Liver (tissue), 9 donors: Measurements from ENCODE around the gene VPS35L. TPM values are rescaled to one million over a fixed set of nuclear protein-coding genes. Genes with fewer than 3 reads are reported as not detected.

Experiments
- DNase-seq: peaks from one replicate; pipeline ENCODE4 v3.0.0-alpha.2; 2017; ENCODE audit warnings: low spot score
- H3K27ac ChIP-seq, 2 donors: one replicate each; pipeline ENCODE4 v1.7.0; 2013; ENCODE audit warnings: inconsistent platforms in 2 of 2, low read length in 2 of 2, control low read depth in 1 of 2, low read depth in 1 of 2, mild to moderate bottlenecking in 1 of 2
- H3K27me3 ChIP-seq, 4 donors: one replicate each; pipeline versions ENCODE4 v1.6.1 to v1.7.0; 2013; ENCODE audit warnings: low read length in 3 of 4, inconsistent platforms in 1 of 4, mild to moderate bottlenecking in 1 of 4, moderate library complexity in 1 of 4; ENCODE audit not compliant: control insufficient read depth in 4 of 4, insufficient read depth in 4 of 4
- H3K36me3 ChIP-seq, 4 donors: one replicate each; pipeline versions ENCODE4 v1.6.1 to v1.7.0; 2013; ENCODE audit warnings: low read length in 3 of 4, mild to moderate bottlenecking in 3 of 4, low read depth in 1 of 4, moderate library complexity in 1 of 4; ENCODE audit not compliant: control insufficient read depth in 4 of 4, insufficient read depth in 3 of 4
- H3K4me1 ChIP-seq, 4 donors: one replicate each; pipeline versions ENCODE4 v1.6.1 to v1.7.0; 2013; ENCODE audit warnings: low read length in 3 of 4, mild to moderate bottlenecking in 3 of 4, moderate library complexity in 1 of 4; ENCODE audit not compliant: control insufficient read depth in 4 of 4, insufficient read depth in 4 of 4
- H3K4me3 ChIP-seq, 3 donors: one replicate each; pipeline versions ENCODE4 v1.6.1 to v1.7.0; 2013; ENCODE audit warnings: low read length in 3 of 3, control low read depth in 1 of 3, low read depth in 1 of 3, mild to moderate bottlenecking in 1 of 3
- H3K9ac ChIP-seq, 2 donors: one replicate each; pipeline ENCODE4 v1.7.0; 2013; ENCODE audit warnings: low read length in 2 of 2, mild to moderate bottlenecking in 2 of 2, moderate library complexity in 2 of 2, control low read depth in 1 of 2, low read depth in 1 of 2
- H3K9me3 ChIP-seq, 4 donors: one replicate each; pipeline versions ENCODE4 v1.6.1 to v1.7.0; 2013; ENCODE audit warnings: low read length in 3 of 4; ENCODE audit not compliant: control insufficient read depth in 4 of 4
- ATF3 ChIP-seq: IDR thresholded peaks from 2 replicates; pipeline ENCODE4 v1.6.1; 2016; ENCODE audit warnings: antibody characterized with exemption
- CTCF ChIP-seq: fragments of 150-350 bp; IDR thresholded peaks from 2 replicates; pipeline ENCODE4 v1.5.1; 2017; ENCODE audit warnings: improper control_type of control experiment, low read depth, low read length; ENCODE audit not compliant: missing input control
- EGR1 ChIP-seq, 2 donors: IDR thresholded peaks; 2 replicates each; pipeline ENCODE4 v1.6.1; 2016 to 2018; ENCODE audit warnings: antibody characterized with exemption in 2 of 2, low read depth in 2 of 2
- FOXA1 ChIP-seq: IDR thresholded peaks from 2 replicates; pipeline ENCODE4 v1.6.1; 2016; ENCODE audit warnings: antibody characterized with exemption
- FOXA2 ChIP-seq: IDR thresholded peaks from 2 replicates; pipeline ENCODE4 v1.6.1; 2016; ENCODE audit warnings: antibody characterized with exemption
- GABPA ChIP-seq, 2 donors: IDR thresholded peaks in 1 of 2; conservative IDR thresholded peaks in 1 of 2; 2 replicates each; pipeline ENCODE4 v1.6.1; 2016; ENCODE audit warnings: antibody characterized with exemption in 2 of 2, mild to moderate bottlenecking in 1 of 2, moderate library complexity in 1 of 2
- HNF4A ChIP-seq, 2 donors: conservative IDR thresholded peaks; 2 replicates each; pipeline ENCODE4 v1.6.1; 2016; ENCODE audit warnings: antibody characterized with exemption in 2 of 2, mild to moderate bottlenecking in 2 of 2
- HNF4G ChIP-seq: IDR thresholded peaks from 2 replicates; pipeline ENCODE4 v1.6.1; 2016; ENCODE audit warnings: antibody characterized with exemption
- JUND ChIP-seq, 2 donors: IDR thresholded peaks; 2 replicates each; pipeline ENCODE4 v1.6.1; 2016; ENCODE audit warnings: antibody characterized with exemption in 2 of 2
- NR2F2 ChIP-seq: IDR thresholded peaks from 2 replicates; pipeline ENCODE4 v1.6.1; 2016; ENCODE audit warnings: antibody characterized with exemption
- RAD21 ChIP-seq, 2 donors: IDR thresholded peaks; 2 replicates each; pipeline ENCODE4 v1.6.1; 2016; ENCODE audit warnings: antibody characterized with exemption in 2 of 2, mild to moderate bottlenecking in 2 of 2
- REST ChIP-seq: IDR thresholded peaks from 2 replicates; pipeline ENCODE4 v1.6.1; 2016; ENCODE audit warnings: antibody characterized with exemption, mild to moderate bottlenecking
- RXRA ChIP-seq, 2 donors: IDR thresholded peaks; 2 replicates each; pipeline ENCODE4 v1.6.1; 2017 to 2018; ENCODE audit warnings: antibody characterized with exemption in 2 of 2, mild to moderate bottlenecking in 1 of 2
- SP1 ChIP-seq: IDR thresholded peaks from 2 replicates; pipeline ENCODE4 v1.6.1; 2018; ENCODE audit warnings: antibody characterized with exemption, mild to moderate bottlenecking
- TAF1 ChIP-seq: conservative IDR thresholded peaks from 2 replicates; pipeline ENCODE4 v1.6.1; 2016; ENCODE audit warnings: antibody characterized with exemption, mild to moderate bottlenecking
- YY1 ChIP-seq: IDR thresholded peaks from 2 replicates; pipeline ENCODE4 v1.6.1; 2016; ENCODE audit warnings: antibody characterized with exemption, mild to moderate bottlenecking
- ZBTB33 ChIP-seq: IDR thresholded peaks from 2 replicates; pipeline ENCODE4 v1.6.1; 2016; ENCODE audit warnings: antibody characterized with exemption
- WGBS: extraction: QIAGEN DNeasy Blood & Tissue Kit; methylation state at CpG from one replicate; pipeline ENCODE4 v1.1.7; 2013; 5-methylcytosine and 5-hydroxymethylcytosine counted together
- polyA plus RNA-seq, 2 donors: library from polyadenylated mRNA; stranded (reverse) in 1 of 2; unstranded in 1 of 2; fragments of 200-250 nt in 1 of 2; fragments of >200 nt in 1 of 2; fragmentation: Nextera tagmentation in 1 of 2; extraction: Ambion mirVana in 1 of 2; gene quantifications; one replicate each; pipeline versions ENCODE4 v1.2.1 to v1.2.3, GENCODE V29; 2013 to 2015
- total RNA-seq, 2 donors: library from RNA; depleted of rRNA; stranded (reverse); fragments of >200 nt; gene quantifications; one replicate each; pipeline ENCODE4 v1.2.3, GENCODE V29; 2014
- TF ChIP-seq, protein P1 (sequence below): IDR thresholded peaks from 2 replicates; pipeline ENCODE4 v1.6.1; 2016; ENCODE audit warnings: antibody characterized with exemption
- donor health status: healthy.
- donor health status: healthy.
- donor health status: healthy.
- donor health status: healthy.
- donor health status: healthy.

Gene VPS35L
- total and polyA plus RNA-seq, 4 donors: 10.5 to 18.2 (median 15.1) TPM

DNA sequence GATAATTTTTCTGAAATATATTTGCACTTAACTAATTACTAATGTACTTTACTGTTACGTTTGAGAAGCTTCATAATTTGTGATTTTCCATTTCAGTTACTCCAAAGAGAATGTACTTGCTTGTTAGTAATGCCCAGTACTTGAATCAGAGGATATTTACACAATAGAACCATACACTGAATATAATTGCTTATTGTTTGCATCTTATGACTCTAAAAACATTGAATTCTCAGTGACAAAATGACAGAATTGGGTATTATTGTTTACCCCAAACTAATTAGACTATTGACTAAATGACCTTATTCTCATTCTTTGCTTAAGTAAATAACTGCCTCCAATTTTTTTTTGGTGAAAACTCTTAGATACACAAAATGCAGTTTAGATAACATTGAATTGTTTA, 22.9 kb upstream of the VPS35L start:
- Histone ChIP-seq H3K36me3 (peaks cover 2 to 29% (median 19%) of the 10 kb centered on the region in 4 donors), H3K9me3 (no peaks in the 10 kb centered on the region), H3K27ac (no peak overlapping the region), H3K4me3 (no peak overlapping the region), H3K27me3 (no peaks in the 10 kb centered on the region), H3K4me1 (no peaks in the 10 kb centered on the region), H3K9ac (no peak overlapping the region)
- WGBS: 91% methylated on average over 1 of the region's 1 CpG
- TF ChIP-seq NR2F2 (no peak), RXRA (IDR thresholded peaks at IDR 0.05) (no peak), HNF4A (conservative IDR thresholded peaks at IDR 0.05) (no peak)
- no peak for DNase-seq

GRCh38 chr16:19540241-19540970, 15.1 kb upstream of the VPS35L start:
- Histone ChIP-seq H3K4me3 (no peak overlapping the region), H3K9me3 (no peaks in the 10 kb centered on the region), H3K4me1 (peaks cover 0 to 11% (median 4%) of the 10 kb centered on the region in 4 donors), H3K9ac (no peak overlapping the region), H3K36me3 (peaks cover 3 to 17% (median 6%) of the 10 kb centered on the region in 4 donors), H3K27ac (no peak overlapping the region), H3K27me3 (no peaks in the 10 kb centered on the region)
- TF ChIP-seq, protein P1, sequence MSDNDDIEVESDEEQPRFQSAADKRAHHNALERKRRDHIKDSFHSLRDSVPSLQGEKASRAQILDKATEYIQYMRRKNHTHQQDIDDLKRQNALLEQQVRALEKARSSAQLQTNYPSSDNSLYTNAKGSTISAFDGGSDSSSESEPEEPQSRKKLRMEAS: no peak
- TF ChIP-seq RAD21 (IDR thresholded peaks at IDR 0.05): no peak
- TF ChIP-seq HNF4G: no peak
- TF ChIP-seq ZBTB33: no peak
- TF ChIP-seq HNF4A (conservative IDR thresholded peaks at IDR 0.05): no peak
- no peak for TF ChIP-seq JUND (IDR thresholded peaks at IDR 0.05)
- TF ChIP-seq EGR1 (IDR thresholded peaks at IDR 0.05; ENCODE audit: low read depth in 2 of 2): no peak
- no peak for TF ChIP-seq RXRA (IDR thresholded peaks at IDR 0.05)
- no peak for TF ChIP-seq CTCF
- no peak for TF ChIP-seq REST
- TF ChIP-seq NR2F2: no peak
- TF ChIP-seq FOXA1: no peak
- no peak for TF ChIP-seq ATF3
- TF ChIP-seq GABPA (IDR thresholded peaks at IDR 0.05 in 1 of 2, conservative IDR thresholded peaks at IDR 0.05 in 1 of 2): no peak
- TF ChIP-seq TAF1: no peak
- no peak for TF ChIP-seq YY1
- no peak for TF ChIP-seq FOXA2
- no peak for TF ChIP-seq SP1
- 97% methylated on average over 6 of the region's 6 CpGs for WGBS
- DNase-seq: no peak
